ENCODE measurements around the gene LCN15. TPM values are rescaled to one million over a fixed set of nuclear protein-coding genes. Genes with fewer than 3 reads are reported as not detected.

LCN15 gene
- total and polyA plus RNA-seq, 10 of the 15 experiments (the other 5 are each of a cell fraction or from before 2014, with no cell fraction given): 0.37 to 0.50 TPM; not detected in 8

- POLR2A ChIA-PET: interaction anchor here (0.6 to 1.4 kb wide), 3 partner anchors 114 to 474 kb away, joined by 3 to 4 read pairs (median 3); no protein-coding TSS in a partner anchor
- peaks cover 2% of the 10 kb centered on the region; the same call in 1 of the 2 replicates for H4K20me1 ChIP-seq (ENCODE audit: control insufficient read depth, insufficient read depth)
- no peak overlapping the region for H3K27ac ChIP-seq (ENCODE audit: control insufficient read depth, insufficient read depth)
- RAD21 ChIA-PET (ENCODE audit: unreplicated experiment): interaction anchor here (0.6 to 4.1 kb wide), 6 partner anchors 10 to 283 kb away, joined by 3 to 28 read pairs (median 5); partner anchors contain the start of gene SAPCD2
- peaks cover 2% of the 10 kb centered on the region; the same call in 1 of the 2 replicates for H3K79me2 ChIP-seq (ENCODE audit: control insufficient read depth, insufficient read depth, low read length)
- in situ Hi-C loops (cut with MboI) (no loop called here), intact Hi-C loops (cut with micrococcal nuclease; ENCODE audit: unreplicated experiment) (loop anchor here (1.0 to 5.0 kb wide), 3 partner anchors 247 to 449 kb away; no protein-coding TSS in a partner anchor)
- no peaks in the 10 kb centered on the region for H3K9me3 ChIP-seq (replicated peaks; ENCODE audit: control insufficient read depth, insufficient read depth, low read length)
- SMC1A ChIA-PET (ENCODE audit: uncharacterized antibody, unreplicated experiment): interaction anchor here (0.8 to 3.7 kb wide), 6 partner anchors 10 to 261 kb away, joined by 3 to 23 read pairs (median 4); no protein-coding TSS in a partner anchor
- H3K36me3 ChIP-seq (ENCODE audit: control insufficient read depth in 2 of 2, insufficient read depth in 2 of 2, low read length in 1 of 2): no peaks in the 10 kb centered on the region
- peaks cover 10% of the 10 kb centered on the region for H3K4me1 ChIP-seq (ENCODE audit: control insufficient read depth, insufficient read depth, low read length)
- DNase-seq (ENCODE audit: low read depth, low spot score) (no peak), FAIRE-seq (no peak), ATAC-seq (peak; percentile 8; the same call in 2 of the 3 replicates)
- CTCF ChIA-PET: interaction anchor here (1.0 to 13.1 kb wide), 18 partner anchors 9 to 449 kb away, joined by 3 to 163 read pairs (median 6); partner anchors contain the start of genes AJM1, FUT7 and PAXX
- no peak overlapping the region for H2AFZ ChIP-seq (ENCODE audit: control insufficient read depth, low read depth, low read length)
- 12% methylated on average over 21 of the region's 21 CpGs for WGBS (ENCODE audit: insufficient coverage, insufficient replicate concordance, low lambda C conversion rate, missing lambda C conversion rate)
- no peak overlapping the region for H3K4me2 ChIP-seq (ENCODE audit: control insufficient read depth, insufficient read depth)
- BruUV-seq (replicated peaks): no TSS peak
- no peak overlapping the region for H3K9ac ChIP-seq (ENCODE audit: control insufficient read depth, insufficient read depth, low read length)
- H3K4me3 ChIP-seq: no peak overlapping the region
- no peaks in the 10 kb centered on the region for H3K27me3 ChIP-seq (replicated peaks in 1 of 2; ENCODE audit: control insufficient read depth in 2 of 2, insufficient read depth in 2 of 2, low read length in 1 of 2)
- TF ChIP-seq GATAD2B (conservative IDR thresholded peaks at IDR 0.05; ENCODE audit: low read depth) (0 out of 2 replicates have a peak, but pooled peaks have one; percentile 31), RBBP5 (conservative IDR thresholded peaks at IDR 0.05) (no peak), USF1 (IDR thresholded peaks at IDR 0.05; ENCODE audit: borderline replicate concordance, extremely low read length, insufficient read depth, low read depth, low read length) (no peak), EED (IDR thresholded peaks at IDR 0.05; ENCODE audit: low read depth) (0 out of 2 replicates have a peak, but pooled peaks have one; percentile 45), YY1 (IDR thresholded peaks at IDR 0.05; ENCODE audit: low read depth, low read length) (peak; percentile 40; the same call in 1 of the 2 replicates), MEF2A (IDR thresholded peaks at IDR 0.05; ENCODE audit: insufficient read depth, low read depth, low read length) (no peak), STAT3 (IDR thresholded peaks at IDR 0.05; ENCODE audit: low read depth, low read length) (no peak), NBN (IDR thresholded peaks at IDR 0.05) (0 out of 2 replicates have a peak, but pooled peaks have one; percentile 51), RFX5 (IDR thresholded peaks at IDR 0.05; ENCODE audit: low read depth, low read length) (no peak), ZBTB33 (IDR thresholded peaks at IDR 0.05) (no peak), BACH1 (IDR thresholded peaks at IDR 0.05; ENCODE audit: borderline replicate concordance) (no peak), CTCF (IDR thresholded peaks at IDR 0.05 in 2 of 3, conservative IDR thresholded peaks at IDR 0.05 in 1 of 3; ENCODE audit: control insufficient read depth in 2 of 3, extremely low read depth in 1 of 3, insufficient read depth in 1 of 3, low read depth in 3 of 3, low read length in 3 of 3) (peak; percentile 64 to 92 (median 77)), TCF12 (IDR thresholded peaks at IDR 0.05; ENCODE audit: low read depth, low read length) (no peak), EGR1 (IDR thresholded peaks at IDR 0.05; ENCODE audit: borderline replicate concordance in 1 of 2, low read depth in 2 of 2, low read length in 2 of 2) (0 out of 3 replicates have a peak, but pooled peaks of 1 of the 2 experiments have one; percentile 22), MEF2B (IDR thresholded peaks at IDR 0.05; ENCODE audit: partially characterized antibody, poor library complexity, severe bottlenecking) (peak; percentile 59), ESRRA (IDR thresholded peaks at IDR 0.05; ENCODE audit: low read length) (no peak), ZBED1 (IDR thresholded peaks at IDR 0.05; ENCODE audit: borderline replicate concordance) (no peak), RUNX3 (IDR thresholded peaks at IDR 0.05; ENCODE audit: low read length) (peak; percentile 68)
Measured at GRCh38 chr9:136787690-136788400, 23.5 kb upstream of the LCN15 start.
